ENCODE data around the gene ITGB7.

DNA sequence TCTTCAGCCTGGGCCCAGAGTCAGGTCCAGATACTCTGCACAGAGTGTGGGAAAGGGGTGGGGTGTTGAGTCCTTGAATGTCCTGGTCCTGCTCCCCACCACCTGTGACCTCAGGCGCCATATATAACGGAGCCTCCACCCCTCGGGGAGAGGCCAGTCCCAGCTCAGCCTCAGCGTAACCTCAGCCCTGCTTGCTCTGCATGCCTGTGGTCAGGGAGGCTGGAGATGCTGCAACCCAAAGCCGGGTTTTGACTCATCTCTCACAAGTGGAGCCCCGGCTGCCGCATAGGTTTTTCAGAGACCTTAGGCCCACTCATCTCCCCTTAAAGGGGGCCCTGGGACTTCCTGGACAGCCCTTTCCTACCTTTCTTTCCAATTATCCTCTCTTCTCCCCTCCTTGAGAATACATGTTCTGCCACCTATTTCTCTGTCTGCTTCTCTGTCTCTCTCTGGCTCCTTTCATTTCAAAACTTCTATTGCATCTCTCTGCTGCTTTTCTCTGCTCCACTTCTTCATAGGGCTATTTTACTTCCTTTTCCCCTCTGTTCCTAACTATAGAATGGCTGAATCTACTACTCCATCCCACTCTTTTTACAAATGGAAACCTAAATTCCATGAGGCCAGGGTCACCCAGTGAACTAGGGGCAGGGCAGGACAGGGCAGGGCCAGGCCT, 1.2 kb downstream of the ITGB7 start:
- TF ChIP-seq SMC3 (IDR thresholded peaks at IDR 0.05; ENCODE audit: low read depth, low read length) (no peak), CEBPB (IDR thresholded peaks at IDR 0.05; ENCODE audit: low read depth, low read length) (peak; percentile 96), MXI1 (IDR thresholded peaks at IDR 0.05; ENCODE audit: borderline replicate concordance, low read depth, low read length) (no peak)
- TF ChIP-seq, protein P1, sequence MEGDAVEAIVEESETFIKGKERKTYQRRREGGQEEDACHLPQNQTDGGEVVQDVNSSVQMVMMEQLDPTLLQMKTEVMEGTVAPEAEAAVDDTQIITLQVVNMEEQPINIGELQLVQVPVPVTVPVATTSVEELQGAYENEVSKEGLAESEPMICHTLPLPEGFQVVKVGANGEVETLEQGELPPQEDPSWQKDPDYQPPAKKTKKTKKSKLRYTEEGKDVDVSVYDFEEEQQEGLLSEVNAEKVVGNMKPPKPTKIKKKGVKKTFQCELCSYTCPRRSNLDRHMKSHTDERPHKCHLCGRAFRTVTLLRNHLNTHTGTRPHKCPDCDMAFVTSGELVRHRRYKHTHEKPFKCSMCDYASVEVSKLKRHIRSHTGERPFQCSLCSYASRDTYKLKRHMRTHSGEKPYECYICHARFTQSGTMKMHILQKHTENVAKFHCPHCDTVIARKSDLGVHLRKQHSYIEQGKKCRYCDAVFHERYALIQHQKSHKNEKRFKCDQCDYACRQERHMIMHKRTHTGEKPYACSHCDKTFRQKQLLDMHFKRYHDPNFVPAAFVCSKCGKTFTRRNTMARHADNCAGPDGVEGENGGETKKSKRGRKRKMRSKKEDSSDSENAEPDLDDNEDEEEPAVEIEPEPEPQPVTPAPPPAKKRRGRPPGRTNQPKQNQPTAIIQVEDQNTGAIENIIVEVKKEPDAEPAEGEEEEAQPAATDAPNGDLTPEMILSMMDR (conservative IDR thresholded peaks at IDR 0.05; ENCODE audit: low read depth, low read length) = no peak
- TF ChIP-seq, protein P2, sequence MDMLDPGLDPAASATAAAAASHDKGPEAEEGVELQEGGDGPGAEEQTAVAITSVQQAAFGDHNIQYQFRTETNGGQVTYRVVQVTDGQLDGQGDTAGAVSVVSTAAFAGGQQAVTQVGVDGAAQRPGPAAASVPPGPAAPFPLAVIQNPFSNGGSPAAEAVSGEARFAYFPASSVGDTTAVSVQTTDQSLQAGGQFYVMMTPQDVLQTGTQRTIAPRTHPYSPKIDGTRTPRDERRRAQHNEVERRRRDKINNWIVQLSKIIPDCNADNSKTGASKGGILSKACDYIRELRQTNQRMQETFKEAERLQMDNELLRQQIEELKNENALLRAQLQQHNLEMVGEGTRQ (IDR thresholded peaks at IDR 0.05; ENCODE audit: low read depth, low read length) = peak; percentile 32; the same call in 1 of the 2 replicates
